Upper lobe of left lung (tissue), 6 donors: ENCODE measurements around the gene SMIM36. TPM values are rescaled to one million over a fixed set of nuclear protein-coding genes. Genes with fewer than 3 reads are reported as not detected.
"Not testable (repeated sequence)": the region's sequence is repeated elsewhere in the genome, so short reads cannot be mapped to it uniquely, and the experiment has no call there.

Experiments
- ATAC-seq, 2 donors: fragments of 200-7000 bp; cut with Tn5 transposase; one replicate each; pipeline ENCODE4 v1.9.1; 2022; ENCODE audit warnings: mild to moderate bottlenecking in 2 of 2, moderate library complexity in 2 of 2; ENCODE audit not compliant: low FRiP score in 2 of 2
- DNase-seq, 2 donors: peaks; one replicate each; pipeline ENCODE4 v3.0.0-alpha.2; 2019 to 2020
- H3K27ac ChIP-seq, 4 donors: fragments of 200-600 bp; sonication (generic); one replicate each; pipeline ENCODE4 v1.5.1; 2016 to 2019
- H3K27me3 ChIP-seq, 4 donors: fragments of 200-600 bp; sonication (generic); one replicate each; pipeline ENCODE4 v1.5.1; 2017 to 2019
- H3K36me3 ChIP-seq, 4 donors: fragments of 200-600 bp; sonication (generic); one replicate each; pipeline ENCODE4 v1.5.1; 2016 to 2019
- H3K4me1 ChIP-seq, 4 donors: fragments of 200-600 bp; sonication (generic); one replicate each; pipeline ENCODE4 v1.5.1; 2018 to 2019
- H3K4me3 ChIP-seq, 4 donors: fragments of 200-600 bp; sonication (generic); one replicate each; pipeline ENCODE4 v1.5.1; 2017 to 2019; ENCODE audit warnings: mild to moderate bottlenecking in 2 of 4, moderate library complexity in 1 of 4
- H3K9me3 ChIP-seq, 4 donors: fragments of 200-600 bp; sonication (generic); one replicate each; pipeline ENCODE4 v1.5.1; 2018 to 2019
- EP300 ChIP-seq, 4 donors: sonication (generic); formaldehyde crosslinking; IDR thresholded peaks; one replicate each; pipeline ENCODE4 v1.5.1; 2017; ENCODE audit warnings: antibody characterized with exemption in 4 of 4, control low read depth in 2 of 4
- POLR2A ChIP-seq, 4 donors: fragments of 450-650 bp; IDR thresholded peaks; one replicate each; pipeline ENCODE4 v1.5.1; 2016 to 2017; ENCODE audit warnings: antibody characterized with exemption in 4 of 4, mild to moderate bottlenecking in 2 of 4
- POLR2AphosphoS5 ChIP-seq, 2 donors: sonication (generic); formaldehyde crosslinking; IDR thresholded peaks; one replicate each; pipeline ENCODE4 v1.5.1; 2017; ENCODE audit warnings: antibody characterized with exemption in 2 of 2
- WGBS, 2 donors: methylation state at CpG; one replicate each; pipeline ENCODE4 v1.1.5; 2017 to 2018; 5-methylcytosine and 5-hydroxymethylcytosine counted together
- total RNA-seq, 6 donors: library from RNA; depleted of rRNA in 4 of 6; stranded (reverse); fragments of >200 nt in 4 of 6; gene quantifications; one replicate each; pipeline versions ENCODE4 v1.1.0 to v1.2.1, GENCODE V29; 2016 to 2021
- TF ChIP-seq, protein P1 (sequence below), 6 experiments: fragments of 450-650 bp in 4 of 6; fragments of 200-600 bp in 2 of 6; sonication (generic) in 2 of 6; IDR thresholded peaks; one replicate each; pipeline ENCODE4 v1.5.1; 2016 to 2019; ENCODE audit warnings: antibody characterized with exemption in 6 of 6
- donor health status: DM: no; HTN: no; CAD: no; lungs with moderate emphysema.
- donor health status: DM: no; HTN: yes; CAD: no; lungs with severe emphysema.

The SMIM36 gene
- total RNA-seq, 6 donors from 2014 or later: not detected

DNA sequence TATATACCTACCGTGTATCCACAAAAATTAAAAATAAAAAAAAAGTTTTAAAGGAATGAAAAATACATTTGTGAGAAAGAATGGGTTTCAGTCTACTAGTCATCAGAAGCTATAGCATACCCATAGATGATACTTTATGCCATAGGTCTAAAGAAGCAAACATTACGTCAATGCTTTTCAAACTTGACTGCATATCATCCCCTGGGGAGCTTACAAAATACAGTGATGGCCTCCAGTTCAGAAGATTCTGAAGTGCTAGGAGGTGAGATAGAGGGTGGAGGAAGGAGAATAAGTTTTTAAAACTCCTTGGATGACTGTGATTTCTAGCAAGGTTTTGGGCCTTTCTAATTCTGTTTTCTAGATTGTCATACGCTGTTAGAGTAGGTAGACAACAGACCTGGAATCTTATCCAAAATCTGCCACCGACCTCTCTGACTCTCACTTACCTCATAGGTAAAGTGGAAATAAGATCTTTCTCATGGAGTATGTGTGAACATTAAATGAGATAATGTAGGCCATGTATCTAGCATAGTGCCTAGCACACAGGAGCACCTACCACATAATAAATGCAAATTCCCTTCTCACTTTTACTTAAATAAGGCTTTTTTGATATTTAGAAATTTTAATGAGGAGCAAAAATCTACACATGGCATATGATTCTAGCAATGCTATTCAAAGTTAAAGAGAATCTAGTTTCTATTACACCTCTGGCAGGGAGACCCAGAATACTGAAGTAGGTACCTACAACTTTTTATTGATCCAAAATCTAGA is 102.0 kb downstream of the SMIM36 start:
- DNase-seq (no peak), ATAC-seq (no peak)
- TF ChIP-seq, protein P1, sequence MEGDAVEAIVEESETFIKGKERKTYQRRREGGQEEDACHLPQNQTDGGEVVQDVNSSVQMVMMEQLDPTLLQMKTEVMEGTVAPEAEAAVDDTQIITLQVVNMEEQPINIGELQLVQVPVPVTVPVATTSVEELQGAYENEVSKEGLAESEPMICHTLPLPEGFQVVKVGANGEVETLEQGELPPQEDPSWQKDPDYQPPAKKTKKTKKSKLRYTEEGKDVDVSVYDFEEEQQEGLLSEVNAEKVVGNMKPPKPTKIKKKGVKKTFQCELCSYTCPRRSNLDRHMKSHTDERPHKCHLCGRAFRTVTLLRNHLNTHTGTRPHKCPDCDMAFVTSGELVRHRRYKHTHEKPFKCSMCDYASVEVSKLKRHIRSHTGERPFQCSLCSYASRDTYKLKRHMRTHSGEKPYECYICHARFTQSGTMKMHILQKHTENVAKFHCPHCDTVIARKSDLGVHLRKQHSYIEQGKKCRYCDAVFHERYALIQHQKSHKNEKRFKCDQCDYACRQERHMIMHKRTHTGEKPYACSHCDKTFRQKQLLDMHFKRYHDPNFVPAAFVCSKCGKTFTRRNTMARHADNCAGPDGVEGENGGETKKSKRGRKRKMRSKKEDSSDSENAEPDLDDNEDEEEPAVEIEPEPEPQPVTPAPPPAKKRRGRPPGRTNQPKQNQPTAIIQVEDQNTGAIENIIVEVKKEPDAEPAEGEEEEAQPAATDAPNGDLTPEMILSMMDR (IDR thresholded peaks at IDR 0.05): no peak
- TF ChIP-seq EP300 (IDR thresholded peaks at IDR 0.05) (no peak), POLR2A (IDR thresholded peaks at IDR 0.05) (no peak), POLR2AphosphoS5 (IDR thresholded peaks at IDR 0.05) (no peak)
- H3K36me3 ChIP-seq: peaks cover 0 to 71% (median 25%) of the 10 kb centered on the region in 4 donors
- H3K4me1 ChIP-seq: no peaks in the 10 kb centered on the region
- H3K4me3 ChIP-seq: no peak overlapping the region
- 93 to 98% methylated on average over 4 of the region's 4 CpGs for WGBS, 2 donors
- H3K27me3 ChIP-seq: no peaks in the 10 kb centered on the region
- H3K9me3 ChIP-seq: no peaks in the 10 kb centered on the region
- no peak overlapping the region for H3K27ac ChIP-seq

- ATAC-seq: no peak
- H3K27me3 ChIP-seq: no peaks in the 10 kb centered on the region
- no peaks in the 10 kb centered on the region for H3K4me1 ChIP-seq
- no peak overlapping the region for H3K27ac ChIP-seq
- peaks cover 0 to 72% (median 25%) of the 10 kb centered on the region in 4 donors for H3K36me3 ChIP-seq
- no peaks in the 10 kb centered on the region for H3K9me3 ChIP-seq
- no peak for DNase-seq
- TF ChIP-seq POLR2A (IDR thresholded peaks at IDR 0.05): no peak
- TF ChIP-seq POLR2AphosphoS5 (IDR thresholded peaks at IDR 0.05): no peak
- TF ChIP-seq EP300 (IDR thresholded peaks at IDR 0.05): no peak
- TF ChIP-seq, protein P1 (IDR thresholded peaks at IDR 0.05): no peak
- 67 to 81% methylated on average over 5 of the region's 5 CpGs for WGBS, 2 donors
- H3K4me3 ChIP-seq: no peak overlapping the region
Measured at GRCh38 chr17:55407641-55408566, 103.3 kb downstream of the SMIM36 start.

GRCh38 chr17:55405600-55405999 is 105.7 kb downstream of the SMIM36 start:
- no peaks in the 10 kb centered on the region for H3K9me3 ChIP-seq
- TF ChIP-seq, protein P1 (IDR thresholded peaks at IDR 0.05): no peak
- TF ChIP-seq POLR2A (IDR thresholded peaks at IDR 0.05) (no peak), POLR2AphosphoS5 (IDR thresholded peaks at IDR 0.05) (no peak), EP300 (IDR thresholded peaks at IDR 0.05) (no peak)
- no peaks in the 10 kb centered on the region for H3K4me1 ChIP-seq
- WGBS, 2 donors: 84 to 97% methylated on average over 1 of the region's 1 CpG
- H3K27ac ChIP-seq: no peak overlapping the region
- ATAC-seq: no peak
- no peaks in the 10 kb centered on the region for H3K27me3 ChIP-seq
- H3K36me3 ChIP-seq: peaks cover 0 to 71% (median 19%) of the 10 kb centered on the region in 4 donors
- DNase-seq: no peak
- no peak overlapping the region for H3K4me3 ChIP-seq

DNA sequence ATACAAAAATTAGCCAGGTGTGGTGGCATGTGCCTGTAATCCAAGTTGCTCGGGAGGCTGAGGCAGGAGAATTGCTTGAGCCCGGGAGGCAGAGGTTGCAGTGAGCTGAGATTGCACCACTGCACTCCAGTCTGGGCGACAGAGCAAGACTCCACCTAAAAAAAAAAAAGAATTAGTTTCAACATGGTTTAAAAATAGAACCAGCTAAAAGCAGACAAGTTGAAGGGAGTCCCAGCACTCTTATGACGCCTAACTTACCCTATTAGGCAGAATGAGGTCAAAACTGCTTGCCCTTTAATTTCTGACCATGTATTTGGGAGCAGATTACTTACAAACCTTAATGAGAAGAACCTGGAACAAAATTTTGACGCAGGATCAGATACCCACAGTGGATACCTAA is 107.1 kb downstream of the SMIM36 start:
- WGBS, 2 donors: 79 to 93% methylated on average over 5 of the region's 5 CpGs
- H3K9me3 ChIP-seq, H3K27ac ChIP-seq: not testable (repeated sequence)

DNA sequence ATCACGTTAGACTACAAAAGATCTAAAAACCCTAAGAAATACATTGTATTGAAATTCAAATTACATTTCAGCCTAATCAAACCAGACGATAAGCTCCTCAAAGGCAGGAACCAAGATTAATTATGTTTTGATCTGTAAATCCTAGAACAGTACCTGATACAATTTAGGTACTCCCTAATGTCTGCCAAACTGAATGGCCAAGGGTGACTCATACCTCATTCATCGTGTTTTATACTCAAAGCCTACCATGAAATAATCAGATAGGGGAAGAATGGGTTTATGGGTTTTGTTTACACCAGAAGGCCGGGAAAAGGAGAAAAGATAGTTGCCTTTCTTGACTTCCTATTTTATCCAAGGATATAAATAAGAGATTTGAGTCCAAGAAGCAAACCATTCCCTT is 108.9 kb downstream of the SMIM36 start:
- DNase-seq (no peak), ATAC-seq (no peak)
- Histone ChIP-seq H3K36me3 (peaks cover 0 to 55% (median 4%) of the 10 kb centered on the region in 4 donors), H3K4me1 (no peaks in the 10 kb centered on the region), H3K4me3 (no peak overlapping the region), H3K27ac (no peak overlapping the region), H3K9me3 (no peaks in the 10 kb centered on the region), H3K27me3 (no peaks in the 10 kb centered on the region)
- TF ChIP-seq POLR2A (IDR thresholded peaks at IDR 0.05) (no peak), POLR2AphosphoS5 (IDR thresholded peaks at IDR 0.05) (no peak), EP300 (IDR thresholded peaks at IDR 0.05) (no peak)
- TF ChIP-seq, protein P1 (IDR thresholded peaks at IDR 0.05): no peak
- 82 to 87% methylated on average over 4 of the region's 4 CpGs for WGBS, 2 donors

More for the DNA sequence above, 107.1 kb downstream of the SMIM36 start:
- ATAC-seq, H3K4me3 ChIP-seq, H3K4me1 ChIP-seq, DNase-seq, H3K27me3 ChIP-seq: not testable (repeated sequence)
- peaks cover 0 to 67% (median 8%) of the 10 kb centered on the region in 4 donors for H3K36me3 ChIP-seq
